ENCODE measurements around the gene TSPAN15.
A peak's percentile ranks its signal among the peaks of the same experiment; 100 is the strongest.

TSPAN15 gene

DNA sequence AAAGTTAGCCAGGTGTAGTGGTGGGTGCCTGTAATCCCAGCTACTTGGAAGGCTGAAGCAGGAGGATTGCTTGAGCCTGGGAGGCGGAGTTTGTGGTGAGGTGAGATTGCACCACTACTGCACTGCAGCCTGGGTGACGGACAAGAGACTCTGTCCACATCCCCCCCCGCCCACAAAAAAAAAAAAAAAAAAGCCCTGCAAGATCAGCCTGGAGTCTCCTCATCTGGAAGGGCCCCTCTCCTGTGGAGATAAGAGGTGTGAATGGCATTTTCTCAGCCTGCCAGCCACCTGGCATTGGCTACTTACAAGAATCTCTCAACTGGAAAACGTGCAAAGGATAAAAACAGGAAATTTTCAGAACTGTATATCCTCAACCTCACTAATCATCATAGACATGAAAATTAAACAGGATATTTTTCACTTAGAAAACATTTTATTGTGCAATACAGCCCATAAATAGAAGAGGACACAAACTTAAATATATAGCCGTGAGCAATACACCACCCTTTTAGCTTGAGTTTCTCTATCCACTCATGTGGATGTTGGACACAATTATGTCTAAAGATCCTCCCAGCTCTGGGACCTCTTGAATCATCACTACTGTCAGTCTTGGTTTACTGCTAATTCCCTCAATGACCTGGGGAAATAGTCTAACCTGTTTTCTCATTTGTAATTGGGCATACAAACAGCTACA lies 11.3 kb upstream of the TSPAN15 start:
- TF ChIP-seq, protein P1, sequence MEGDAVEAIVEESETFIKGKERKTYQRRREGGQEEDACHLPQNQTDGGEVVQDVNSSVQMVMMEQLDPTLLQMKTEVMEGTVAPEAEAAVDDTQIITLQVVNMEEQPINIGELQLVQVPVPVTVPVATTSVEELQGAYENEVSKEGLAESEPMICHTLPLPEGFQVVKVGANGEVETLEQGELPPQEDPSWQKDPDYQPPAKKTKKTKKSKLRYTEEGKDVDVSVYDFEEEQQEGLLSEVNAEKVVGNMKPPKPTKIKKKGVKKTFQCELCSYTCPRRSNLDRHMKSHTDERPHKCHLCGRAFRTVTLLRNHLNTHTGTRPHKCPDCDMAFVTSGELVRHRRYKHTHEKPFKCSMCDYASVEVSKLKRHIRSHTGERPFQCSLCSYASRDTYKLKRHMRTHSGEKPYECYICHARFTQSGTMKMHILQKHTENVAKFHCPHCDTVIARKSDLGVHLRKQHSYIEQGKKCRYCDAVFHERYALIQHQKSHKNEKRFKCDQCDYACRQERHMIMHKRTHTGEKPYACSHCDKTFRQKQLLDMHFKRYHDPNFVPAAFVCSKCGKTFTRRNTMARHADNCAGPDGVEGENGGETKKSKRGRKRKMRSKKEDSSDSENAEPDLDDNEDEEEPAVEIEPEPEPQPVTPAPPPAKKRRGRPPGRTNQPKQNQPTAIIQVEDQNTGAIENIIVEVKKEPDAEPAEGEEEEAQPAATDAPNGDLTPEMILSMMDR (IDR thresholded peaks at IDR 0.05) = no peak
- Histone ChIP-seq H3K9ac (no peak overlapping the region), H3K27me3 (ENCODE audit: control insufficient read depth, insufficient read depth, low read length) (no peaks in the 10 kb centered on the region), H3K79me2 (no peaks in the 10 kb centered on the region), H3K36me3 (ENCODE audit: control insufficient read depth, insufficient read depth, low read length) (no peaks in the 10 kb centered on the region), H3K9me3 (ENCODE audit: control insufficient read depth, low read length) (no peaks in the 10 kb centered on the region), H2AFZ (peak overlapping the region; percentile 76), H3K4me2 (ENCODE audit: low read length) (no peak overlapping the region), H3K27ac (no peak overlapping the region), H3K4me1 (peaks cover 8% of the 10 kb centered on the region), H3K4me3 (ENCODE audit: low read depth, low read length) (no peak overlapping the region)

DNA sequence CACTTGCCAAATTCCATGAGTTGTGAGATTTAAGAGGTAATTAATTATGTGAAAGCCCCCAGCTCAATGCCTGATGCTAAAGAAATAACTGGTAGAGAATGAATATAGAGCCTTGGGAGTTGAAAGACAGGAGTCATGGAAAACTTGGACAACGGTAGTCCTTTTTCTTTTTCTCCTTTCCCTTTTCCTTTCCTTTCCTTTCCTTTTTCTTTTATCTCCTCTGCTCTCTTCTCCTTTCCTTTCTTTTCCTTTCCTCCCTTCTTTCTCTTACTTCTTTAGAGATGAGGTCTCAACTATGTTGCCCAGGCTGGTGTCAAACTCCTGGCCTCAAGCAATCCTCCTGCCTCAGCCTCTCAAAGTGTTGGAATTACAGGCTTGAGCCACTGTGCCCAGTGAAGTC lies 7.9 kb upstream of the TSPAN15 start:
- Histone ChIP-seq H3K27ac (no peak overlapping the region), H3K4me3 (ENCODE audit: low read depth, low read length) (no peak overlapping the region), H3K36me3 (ENCODE audit: control insufficient read depth, insufficient read depth, low read length) (no peaks in the 10 kb centered on the region), H3K9me3 (ENCODE audit: control insufficient read depth, low read length) (no peaks in the 10 kb centered on the region), H3K27me3 (ENCODE audit: control insufficient read depth, insufficient read depth, low read length) (no peaks in the 10 kb centered on the region), H3K79me2 (no peaks in the 10 kb centered on the region), H3K9ac (no peak overlapping the region), H2AFZ (no peak overlapping the region), H3K4me2 (ENCODE audit: low read length) (no peak overlapping the region), H3K4me1 (peaks cover 6% of the 10 kb centered on the region)
- TF ChIP-seq, protein P1 (IDR thresholded peaks at IDR 0.05) = no peak

DNA sequence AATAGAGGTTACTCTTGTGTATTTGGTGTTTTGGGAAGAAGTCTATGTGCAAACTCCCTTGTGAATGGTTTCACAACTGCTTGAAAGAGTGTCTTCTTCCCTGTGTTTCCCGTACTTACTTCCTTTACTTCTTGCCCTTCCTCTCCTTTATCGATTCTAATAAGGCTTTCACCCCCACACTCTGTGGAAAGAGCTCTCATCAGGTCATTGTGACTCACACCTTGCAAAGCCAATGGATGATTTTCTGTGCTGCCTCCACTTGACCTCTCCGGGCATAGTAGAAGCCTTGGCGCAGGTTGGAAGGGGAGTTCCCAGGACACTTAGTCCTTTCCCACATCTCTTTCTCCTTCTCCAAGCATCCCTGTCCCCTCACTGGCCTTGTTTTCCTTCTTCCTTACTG lies 6.2 kb upstream of the TSPAN15 start:
- TF ChIP-seq, protein P1 (IDR thresholded peaks at IDR 0.05) = no peak
- Histone ChIP-seq H3K4me2 (ENCODE audit: low read length) (no peak overlapping the region), H3K9ac (no peak overlapping the region), H3K79me2 (no peaks in the 10 kb centered on the region), H3K4me1 (peaks cover 2% of the 10 kb centered on the region), H3K27me3 (ENCODE audit: control insufficient read depth, insufficient read depth, low read length) (no peaks in the 10 kb centered on the region), H2AFZ (no peak overlapping the region), H3K27ac (no peak overlapping the region), H3K9me3 (ENCODE audit: control insufficient read depth, low read length) (no peaks in the 10 kb centered on the region), H3K4me3 (ENCODE audit: low read depth, low read length) (no peak overlapping the region), H3K36me3 (ENCODE audit: control insufficient read depth, insufficient read depth, low read length) (no peaks in the 10 kb centered on the region)

DNA sequence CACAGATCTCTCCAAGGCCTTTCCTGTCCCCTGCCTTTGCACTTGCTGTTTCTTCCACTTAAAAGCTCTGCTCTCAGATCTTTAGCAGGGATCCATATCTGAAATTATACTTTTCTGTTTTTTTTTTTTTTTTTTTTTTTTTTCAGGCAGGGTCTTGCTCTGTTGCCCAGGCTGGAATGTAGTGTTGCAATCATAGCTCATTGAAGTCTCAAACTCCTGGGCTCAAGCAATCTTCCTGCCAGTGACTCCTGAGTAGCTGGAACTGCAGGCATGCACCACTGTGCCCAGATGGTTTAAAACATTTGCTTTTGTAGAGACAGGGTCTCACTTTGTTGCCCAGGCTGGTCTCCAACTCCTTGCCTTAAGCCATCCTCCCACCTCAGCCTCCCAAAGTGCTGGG lies 5.0 kb upstream of the TSPAN15 start:
- H2AFZ ChIP-seq = no peak overlapping the region
- no peaks in the 10 kb centered on the region for H3K27me3 ChIP-seq (ENCODE audit: control insufficient read depth, insufficient read depth, low read length)
- no peaks in the 10 kb centered on the region for H3K36me3 ChIP-seq (ENCODE audit: control insufficient read depth, insufficient read depth, low read length)
- H3K79me2 ChIP-seq = no peaks in the 10 kb centered on the region
- H3K9me3 ChIP-seq (ENCODE audit: control insufficient read depth, low read length) = no peaks in the 10 kb centered on the region
- H3K9ac ChIP-seq = no peak overlapping the region
- TF ChIP-seq, protein P1 (IDR thresholded peaks at IDR 0.05) = no peak
- no peak overlapping the region for H3K27ac ChIP-seq
- no peak overlapping the region for H3K4me2 ChIP-seq (ENCODE audit: low read length)
- peaks cover 2% of the 10 kb centered on the region for H3K4me1 ChIP-seq
- H3K4me3 ChIP-seq (ENCODE audit: low read depth, low read length) = no peak overlapping the region

DNA sequence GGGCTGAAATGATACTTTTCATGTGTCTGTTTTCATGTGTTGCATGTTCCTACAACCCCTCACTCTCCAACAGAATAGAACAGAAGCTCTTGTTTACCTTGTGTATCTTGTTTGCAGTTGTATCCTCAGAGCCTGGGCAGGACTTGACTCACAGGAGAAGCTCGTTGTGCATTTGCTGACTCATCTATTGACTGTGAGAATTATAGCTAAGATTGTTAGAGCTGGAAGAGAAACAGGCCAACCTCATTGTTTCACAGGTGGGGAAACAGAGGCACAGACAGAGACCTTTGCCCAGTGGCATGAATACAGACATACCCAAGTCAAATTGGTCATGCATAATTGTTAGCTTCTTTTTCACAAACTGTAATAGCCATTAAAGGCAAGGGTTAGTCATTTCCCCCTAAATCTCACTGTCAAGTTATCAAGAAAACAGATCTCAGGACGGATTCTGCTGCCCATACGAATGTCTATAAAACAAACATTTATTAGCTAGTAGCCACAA lies 4.6 kb upstream of the TSPAN15 start:
- H3K79me2 ChIP-seq = no peaks in the 10 kb centered on the region
- H3K4me1 ChIP-seq = peaks cover 2% of the 10 kb centered on the region
- H3K36me3 ChIP-seq (ENCODE audit: control insufficient read depth, insufficient read depth, low read length) = no peaks in the 10 kb centered on the region
- H3K4me3 ChIP-seq (ENCODE audit: low read depth, low read length) = no peak overlapping the region
- no peak overlapping the region for H3K9ac ChIP-seq
- no peaks in the 10 kb centered on the region for H3K27me3 ChIP-seq (ENCODE audit: control insufficient read depth, insufficient read depth, low read length)
- no peak overlapping the region for H2AFZ ChIP-seq
- no peak overlapping the region for H3K4me2 ChIP-seq (ENCODE audit: low read length)
- TF ChIP-seq, protein P1 (IDR thresholded peaks at IDR 0.05) = no peak
- no peaks in the 10 kb centered on the region for H3K9me3 ChIP-seq (ENCODE audit: control insufficient read depth, low read length)
- H3K27ac ChIP-seq = no peak overlapping the region

Measured in parathyroid adenoma (tissue), 2 donors.